Ovary (tissue), 3 donors: ENCODE data around the gene ALDH3B1.

ENCODE experiments used
- CTCF ChIP-seq, 3 donors: fragments of 450-650 bp in 2 of 3; fragments of 200-600 bp in 1 of 3; IDR thresholded peaks; one replicate each; pipeline versions ENCODE4 v1.5.1 to v1.8.0; 2016 to 2022; ENCODE audit warnings: antibody characterized with exemption in 3 of 3, mild to moderate bottlenecking in 1 of 3
- POLR2A ChIP-seq: fragments of 450-650 bp; IDR thresholded peaks from one replicate; pipeline ENCODE4 v1.6.1; 2017; ENCODE audit warnings: antibody characterized with exemption, mild to moderate bottlenecking, moderate library complexity
- donor health status: DM: no; HTN: no; CAD: no.

DNA sequence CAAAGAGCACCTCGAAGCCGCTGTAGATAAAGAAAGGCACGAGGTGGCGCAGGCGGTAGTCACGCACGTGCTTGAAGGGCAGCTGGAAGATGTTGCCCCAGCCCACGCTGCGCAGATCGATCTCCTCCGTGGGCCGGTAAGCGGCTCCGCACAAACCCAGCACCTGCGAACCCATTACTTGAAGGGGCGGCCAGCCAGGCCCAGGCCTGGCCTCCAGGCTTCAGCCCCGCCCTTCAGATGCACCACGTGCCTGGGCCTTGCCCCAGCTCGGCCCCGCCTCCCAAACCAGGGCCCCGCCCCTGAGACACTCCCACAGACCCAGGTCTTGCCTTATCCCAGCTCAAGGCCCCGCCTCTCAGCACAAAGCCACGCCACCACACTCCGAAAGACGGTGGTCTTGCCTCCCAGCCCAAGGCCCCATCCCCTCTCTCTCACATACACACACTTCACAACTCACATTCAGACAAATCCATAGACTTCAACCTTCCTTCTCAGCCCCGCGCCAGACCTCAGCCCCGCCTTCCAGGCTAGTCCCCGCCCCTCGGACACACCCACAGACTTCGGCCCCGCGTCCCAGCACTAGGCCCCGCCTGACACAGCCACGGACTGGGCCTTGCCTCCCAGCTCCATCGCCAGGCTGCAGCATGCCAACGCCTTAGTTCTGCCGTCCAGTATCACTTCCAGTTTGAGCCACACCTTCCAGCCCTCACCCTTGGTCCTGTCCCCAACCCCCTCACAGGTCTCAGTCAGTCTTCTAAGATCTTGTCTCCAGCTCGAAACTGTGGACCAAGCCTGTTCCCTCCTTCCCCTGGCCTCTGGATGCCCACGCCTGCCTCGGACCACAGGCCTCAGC, 13.3 kb upstream of the ALDH3B1 start:
- no peak for TF ChIP-seq POLR2A
- no peak for TF ChIP-seq CTCF (IDR thresholded peaks at IDR 0.05)
